H9 (cell line): ENCODE data around the gene ZNF521. TPM values are rescaled to one million over a fixed set of nuclear protein-coding genes. Genes with fewer than 3 reads are reported as not detected.

Source experiments
- DNase-seq: peaks from one replicate; pipeline ENCODE4 v3.0.0-alpha.2; 2017
- H2AFZ ChIP-seq: one replicate; pipeline ENCODE4 v1.6.1; 2013; ENCODE audit warnings: mild to moderate bottlenecking, low read length, control low read depth, moderate library complexity
- H2AK5ac ChIP-seq: 2 replicates; pipeline ENCODE4 v1.6.1; 2013; ENCODE audit warnings: low read length, control low read depth, mixed read lengths; ENCODE audit not compliant: insufficient read length
- H2BK120ac ChIP-seq: one replicate; pipeline ENCODE4 v1.6.1; 2013; ENCODE audit warnings: low read depth, mild to moderate bottlenecking, low read length, control low read depth, inconsistent platforms; ENCODE audit not compliant: poor library complexity, severe bottlenecking
- H2BK12ac ChIP-seq: 2 replicates; pipeline ENCODE4 v1.6.1; 2013; ENCODE audit warnings: low read length, control low read depth, mixed read lengths, low read depth; ENCODE audit not compliant: insufficient read length
- H2BK15ac ChIP-seq: 2 replicates; pipeline ENCODE4 v1.6.1; 2013; ENCODE audit warnings: low read depth, low read length, control low read depth
- H2BK20ac ChIP-seq: one replicate; pipeline ENCODE4 v1.6.1; 2013; ENCODE audit warnings: low read depth, mild to moderate bottlenecking, low read length, control low read depth, inconsistent platforms; ENCODE audit not compliant: poor library complexity, severe bottlenecking
- H2BK5ac ChIP-seq: 2 replicates; pipeline ENCODE4 v1.6.1; 2013; ENCODE audit warnings: low read length, control low read depth, mixed read lengths; ENCODE audit not compliant: insufficient read length
- H3K14ac ChIP-seq: 2 replicates; pipeline ENCODE4 v1.6.1; 2013; ENCODE audit warnings: low read length, control low read depth; ENCODE audit not compliant: insufficient read depth
- H3K18ac ChIP-seq: 2 replicates; pipeline ENCODE4 v1.6.1; 2013; ENCODE audit warnings: low read depth, mild to moderate bottlenecking, mixed read lengths, low read length, control low read depth; ENCODE audit not compliant: insufficient read length
- H3K23ac ChIP-seq: 2 replicates; pipeline ENCODE4 v1.6.1; 2013; ENCODE audit warnings: low read length, control low read depth, mixed read lengths, low read depth; ENCODE audit not compliant: insufficient read length
- H3K23me2 ChIP-seq: 2 replicates; pipeline ENCODE4 v1.6.1; 2013; ENCODE audit warnings: low read depth, mild to moderate bottlenecking, mixed read lengths, low read length, control low read depth; ENCODE audit not compliant: insufficient read length, poor library complexity, severe bottlenecking
- H3K27ac ChIP-seq: 2 replicates; pipeline ENCODE4 v1.5.1; 2013; ENCODE audit warnings: low read length, control low read depth, mixed read lengths, low read depth; ENCODE audit not compliant: insufficient read length
- H3K27me3 ChIP-seq: 2 replicates; pipeline ENCODE4 v1.6.1; 2013; ENCODE audit warnings: low read length, control low read depth, inconsistent platforms; ENCODE audit not compliant: insufficient read depth
- H3K4ac ChIP-seq: 2 replicates; pipeline ENCODE4 v1.6.1; 2013; ENCODE audit warnings: low read depth, mild to moderate bottlenecking, control low read depth, inconsistent platforms, low read length, moderate library complexity
- H3K4me1 ChIP-seq: 2 replicates; pipeline ENCODE4 v1.6.1; 2013; ENCODE audit warnings: low read length, control low read depth, inconsistent platforms; ENCODE audit not compliant: insufficient read depth
- H3K4me2 ChIP-seq: 2 replicates; pipeline ENCODE4 v1.6.1; 2013; ENCODE audit warnings: low read length, control low read depth, mixed read lengths; ENCODE audit not compliant: insufficient read length, insufficient read depth
- H3K56ac ChIP-seq: 2 replicates; pipeline ENCODE4 v1.6.1; 2013; ENCODE audit warnings: low read depth, mild to moderate bottlenecking, mixed read lengths, low read length, control low read depth; ENCODE audit not compliant: insufficient read length
- H3K79me1 ChIP-seq: 2 replicates; pipeline ENCODE4 v1.6.1; 2013; ENCODE audit warnings: low read depth, mild to moderate bottlenecking, moderate library complexity, low read length, control low read depth, inconsistent platforms; ENCODE audit not compliant: insufficient read depth, poor library complexity, severe bottlenecking
- H3K79me2 ChIP-seq: 2 replicates; pipeline ENCODE4 v1.6.1; 2013; ENCODE audit warnings: low read length, control low read depth, inconsistent platforms; ENCODE audit not compliant: insufficient read depth
- H3K9ac ChIP-seq: 2 replicates; pipeline ENCODE4 v1.6.1; 2013; ENCODE audit warnings: low read length, control low read depth, mixed read lengths; ENCODE audit not compliant: insufficient read length; ENCODE audit errors: extremely low read depth
- H3K9me3 ChIP-seq: one replicate; pipeline ENCODE4 v1.6.1; 2013; ENCODE audit warnings: low read depth, low read length, inconsistent platforms; ENCODE audit not compliant: control insufficient read depth
- H3T11ph ChIP-seq: one replicate; pipeline ENCODE4 v1.6.1; 2013; ENCODE audit warnings: mild to moderate bottlenecking, low read length, control low read depth, inconsistent platforms
- H4K20me1 ChIP-seq: one replicate; pipeline ENCODE4 v1.6.1; 2013; ENCODE audit not compliant: control insufficient read depth, insufficient read length, insufficient read depth
- H4K5ac ChIP-seq: 2 replicates; pipeline ENCODE4 v1.6.1; 2013; ENCODE audit warnings: low read depth, mild to moderate bottlenecking, mixed read lengths, low read length, control low read depth; ENCODE audit not compliant: insufficient read length
- H4K8ac ChIP-seq: replicated peaks from 2 replicates; pipeline ENCODE4 v1.6.1; 2013; ENCODE audit warnings: low read length, control low read depth, mixed read lengths, low read depth; ENCODE audit not compliant: insufficient read length
- H4K91ac ChIP-seq: 2 replicates; pipeline ENCODE4 v1.6.1; 2013; ENCODE audit warnings: low read depth, mild to moderate bottlenecking, moderate library complexity, mixed read lengths, low read length, control low read depth; ENCODE audit not compliant: insufficient read length
- H3K27ac Mint-ChIP-seq, 3 experiments: 2 replicates in 2 of 3; 3 replicates in 1 of 3; pipeline ENCODE4 v1.8.0; 2020 to 2021; ENCODE audit warnings: mixed read lengths in 3 of 3, mild to moderate bottlenecking in 1 of 3, moderate library complexity in 1 of 3
- H3K27me3 Mint-ChIP-seq: 2 replicates; pipeline ENCODE4 v1.8.0; 2021; ENCODE audit warnings: low read depth, mild to moderate bottlenecking, moderate library complexity, mixed read lengths
- H3K36me3 Mint-ChIP-seq, 3 experiments: 2 replicates in 2 of 3; 3 replicates in 1 of 3; pipeline ENCODE4 v1.8.0; 2020 to 2021; ENCODE audit warnings: low read depth in 3 of 3, mixed read lengths in 3 of 3; ENCODE audit not compliant: insufficient read depth in 1 of 3
- H3K4me1 Mint-ChIP-seq, 2 experiments: 2 replicates each; pipeline ENCODE4 v1.8.0; 2020; ENCODE audit warnings: mixed read lengths in 2 of 2
- H3K4me3 Mint-ChIP-seq, 2 experiments: 2 replicates in 1 of 2; 3 replicates in 1 of 2; pipeline ENCODE4 v1.8.0; 2020 to 2021; ENCODE audit warnings: mild to moderate bottlenecking in 2 of 2, mixed read lengths in 2 of 2, moderate library complexity in 1 of 2
- H3K9me3 Mint-ChIP-seq, 2 experiments: 2 replicates in 1 of 2; 3 replicates in 1 of 2; pipeline ENCODE4 v1.8.0; 2020; ENCODE audit warnings: mild to moderate bottlenecking in 2 of 2, mixed read lengths in 2 of 2, moderate library complexity in 1 of 2
- CTCF ChIP-seq: fragments of 200-600 bp; sonication (generic); conservative IDR thresholded peaks from 3 replicates; pipeline ENCODE4 v1.8.0; 2021; ENCODE audit warnings: antibody characterized with exemption, mild to moderate bottlenecking
- total RNA-seq: library from RNA; stranded (reverse); gene quantifications from 2 replicates; pipeline ENCODE4 v1.2.1, GENCODE V29; 2021

The ZNF521 gene
- total RNA-seq, 1 experiment from 2014 or later = 3.3 TPM

- no peak overlapping the region for H3K9ac ChIP-seq
- DNase-seq = no peak
- H3K9me3 Mint-ChIP-seq = no peaks in the 10 kb centered on the region
- H3K23me2 ChIP-seq = no peaks in the 10 kb centered on the region
- H3K14ac ChIP-seq = no peak overlapping the region
- H3K4me1 Mint-ChIP-seq = peaks cover 0 to 33% of the 10 kb centered on the region in 2 experiments; a peak in 2 of 4 replicates
- TF ChIP-seq CTCF = peak; percentile 61
- no peaks in the 10 kb centered on the region for H3K4me1 ChIP-seq
- no peaks in the 10 kb centered on the region for H3K36me3 Mint-ChIP-seq
- no peak overlapping the region for H3K56ac ChIP-seq
- H2BK5ac ChIP-seq = no peak overlapping the region
- no peak overlapping the region for H2BK20ac ChIP-seq
- no peak overlapping the region for H2AK5ac ChIP-seq
- H2AFZ ChIP-seq = no peak overlapping the region
- H2BK120ac ChIP-seq = no peak overlapping the region
- H3K18ac ChIP-seq = no peak overlapping the region
- H3T11ph ChIP-seq = no peak overlapping the region
- no peak overlapping the region for H3K27ac ChIP-seq
- H4K91ac ChIP-seq = no peak overlapping the region
- no peak overlapping the region for H4K5ac ChIP-seq
- no peak overlapping the region for H3K4me2 ChIP-seq
- H3K4me3 Mint-ChIP-seq = no peak overlapping the region
- no peaks in the 10 kb centered on the region for H3K27me3 Mint-ChIP-seq
- no peak overlapping the region for H3K4ac ChIP-seq
- H3K23ac ChIP-seq = no peak overlapping the region
- no peaks in the 10 kb centered on the region for H3K27me3 ChIP-seq
- H2BK12ac ChIP-seq = no peak overlapping the region
- H4K20me1 ChIP-seq = no peaks in the 10 kb centered on the region
- no peaks in the 10 kb centered on the region for H3K79me2 ChIP-seq
- no peak overlapping the region for H2BK15ac ChIP-seq
- H3K27ac Mint-ChIP-seq = no peak overlapping the region
- H3K9me3 ChIP-seq = no peaks in the 10 kb centered on the region
- no peaks in the 10 kb centered on the region for H3K79me1 ChIP-seq
- no peak overlapping the region for H4K8ac ChIP-seq
Measured at GRCh38 chr18:25310045-25310444, 41.9 kb downstream of the ZNF521 start.
